Endothelial cell of umbilical vein (primary cell): ENCODE results near the gene KCNH8.

Source experiments
- CTCF ChIP-seq, 2 donors: IDR thresholded peaks; 1 replicate in 1 of 2; 2 replicates in 1 of 2; pipeline ENCODE4 v1.5.1; 2011; ENCODE audit warnings: low read length in 2 of 2, mild to moderate bottlenecking in 2 of 2, moderate library complexity in 2 of 2, control low read depth in 1 of 2, inconsistent platforms in 1 of 2, low read depth in 1 of 2; ENCODE audit not compliant: insufficient read depth in 1 of 2; ENCODE audit errors: extremely low read depth in 1 of 2
- EZH2 ChIP-seq: IDR thresholded peaks from 2 replicates; pipeline ENCODE4 v1.6.1; 2012; ENCODE audit warnings: borderline replicate concordance, low read depth, mild to moderate bottlenecking, moderate library complexity, low read length, inconsistent platforms; ENCODE audit not compliant: severe bottlenecking
- FOS ChIP-seq: IDR thresholded peaks from 2 replicates; pipeline ENCODE4 v1.6.1; 2011; ENCODE audit warnings: mild to moderate bottlenecking, low read length, moderate library complexity, borderline replicate concordance; ENCODE audit not compliant: insufficient read depth
- GATA2 ChIP-seq: IDR thresholded peaks from 2 replicates; pipeline ENCODE4 v1.7.0; 2011; ENCODE audit warnings: low read depth, mild to moderate bottlenecking, moderate library complexity, mixed read lengths, low read length; ENCODE audit not compliant: insufficient read length, insufficient read depth
- JUN ChIP-seq: IDR thresholded peaks from 2 replicates; pipeline ENCODE4 v1.6.1; 2011; ENCODE audit warnings: borderline replicate concordance, low read depth; ENCODE audit not compliant: insufficient read length, insufficient read depth
- POLR2A ChIP-seq: IDR thresholded peaks from 2 replicates; pipeline ENCODE4 v1.6.1; 2012; ENCODE audit warnings: low read depth, mild to moderate bottlenecking, control low read depth, low read length
- POLR2AphosphoS5 ChIP-seq: IDR thresholded peaks from 2 replicates; pipeline ENCODE4 v1.6.1; 2012; ENCODE audit warnings: low read depth, mild to moderate bottlenecking, control low read depth, low read length, moderate library complexity; ENCODE audit not compliant: insufficient read depth

- TF ChIP-seq EZH2: no peak
- no peak for TF ChIP-seq POLR2AphosphoS5
- no peak for TF ChIP-seq CTCF (IDR thresholded peaks at IDR 0.05; ENCODE audit: extremely low read depth in 1 of 2, insufficient read depth in 1 of 2, low read depth in 1 of 2, low read length in 2 of 2)
- TF ChIP-seq FOS: no peak
- TF ChIP-seq JUN: no peak
- no peak for TF ChIP-seq POLR2A
- no peak for TF ChIP-seq GATA2
Observed at GRCh38 chr3:19110335-19110895, 37.9 kb upstream of the KCNH8 start.
